Measurements from ENCODE around the gene PIAS2. TPM values are rescaled to one million over a fixed set of nuclear protein-coding genes. Genes with fewer than 3 reads are reported as not detected.
"Not testable (repeated sequence)": the region's sequence is repeated elsewhere in the genome, so short reads cannot be mapped to it uniquely, and the experiment has no call there.

The PIAS2 gene
- total RNA-seq, 1 donor from 2014 or later, result 27.1 TPM

DNA sequence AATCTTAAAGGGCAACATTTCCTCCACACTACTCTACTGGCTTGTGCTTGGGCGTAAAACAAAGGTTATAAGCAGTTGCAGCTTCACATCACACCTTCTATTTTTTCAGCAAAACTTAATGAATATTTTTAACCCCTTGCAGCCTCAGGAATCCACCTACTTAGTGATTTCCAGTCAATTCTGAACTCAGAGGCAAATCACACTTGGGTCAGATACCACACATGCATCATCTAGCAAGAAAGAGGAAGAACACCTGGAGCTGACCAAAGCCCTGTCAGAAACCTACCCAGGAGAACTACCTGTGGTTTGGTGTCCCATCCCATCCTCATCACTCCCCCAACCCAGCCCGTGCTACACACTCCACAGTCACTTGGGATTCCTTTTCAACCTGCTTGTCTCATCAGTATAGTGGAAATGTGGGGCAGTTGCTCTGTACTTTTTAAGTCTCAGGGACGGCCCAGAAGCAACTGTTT, 25.5 kb downstream of the PIAS2 start:
- H3K4me3 Mint-ChIP-seq (ENCODE audit: low read depth), result no peak overlapping the region
- peaks cover 43% of the 10 kb centered on the region for H3K36me3 Mint-ChIP-seq (ENCODE audit: low read depth)

DNA sequence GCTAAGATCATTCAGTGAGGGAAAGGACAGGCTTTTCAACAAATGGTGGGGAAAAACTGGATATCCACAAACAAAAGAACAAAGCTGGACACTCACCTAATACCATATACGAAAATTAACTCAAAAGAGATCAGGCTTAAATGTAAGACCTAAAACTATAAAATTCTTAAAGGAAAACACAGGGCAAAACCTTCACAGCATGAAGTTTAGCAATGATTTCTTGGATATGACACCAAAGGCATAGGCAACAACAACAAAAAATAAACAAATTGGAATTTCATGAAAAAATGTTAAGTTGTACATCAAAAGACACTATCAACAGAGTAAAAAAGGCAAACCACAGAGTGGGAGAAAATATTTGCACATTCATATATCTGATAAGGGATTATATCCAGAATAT, 28.3 kb downstream of the PIAS2 start:
- Mint-ChIP-seq H3K4me3 (ENCODE audit: low read depth) (no peak overlapping the region), H3K27me3 (ENCODE audit: low read depth) (no peaks in the 10 kb centered on the region), H3K36me3 (ENCODE audit: low read depth) (peaks cover 37% of the 10 kb centered on the region), H3K4me1 (ENCODE audit: low read depth) (peaks cover 13% of the 10 kb centered on the region), H3K9me3 (peaks cover 37% of the 10 kb centered on the region), H3K27ac (no peak overlapping the region)
- DNase-seq (ENCODE audit: low spot score), result no peak
- intact Hi-C loops (cut with micrococcal nuclease), result no loop called here

More for the DNA sequence above, 25.5 kb downstream of the PIAS2 start:
- H3K27me3 Mint-ChIP-seq (ENCODE audit: low read depth), result no peaks in the 10 kb centered on the region
- no peak for DNase-seq (ENCODE audit: low spot score)
- peaks cover 17% of the 10 kb centered on the region for H3K4me1 Mint-ChIP-seq (ENCODE audit: low read depth)
- intact Hi-C loops (cut with micrococcal nuclease), result loop anchor here (2.0 kb wide), 1 partner anchor 25 kb away; the partner anchor contains the start of genes KATNAL2 and PIAS2
- H3K9me3 Mint-ChIP-seq, result peaks cover 31% of the 10 kb centered on the region
- H3K27ac Mint-ChIP-seq, result no peak overlapping the region

DNA sequence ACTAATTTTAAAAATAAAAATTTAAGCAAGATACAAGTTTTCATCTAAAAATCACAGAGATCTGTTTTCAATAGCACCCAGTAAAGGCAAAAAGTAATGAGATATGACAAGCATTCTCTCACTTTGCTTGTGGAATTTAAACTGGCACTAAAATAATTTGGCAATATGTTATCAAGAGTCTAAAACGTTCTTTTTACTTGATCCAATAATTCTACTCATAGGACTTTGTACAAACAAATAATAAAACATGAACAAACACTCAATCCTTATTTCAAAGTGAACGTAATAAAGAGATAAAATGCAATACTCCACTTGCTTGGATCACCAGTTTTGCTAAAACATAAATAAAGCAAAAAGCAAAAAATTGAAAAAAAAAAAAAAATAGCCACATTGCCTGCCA, 30.4 kb downstream of the PIAS2 start:
- no peak overlapping the region for H3K4me3 Mint-ChIP-seq (ENCODE audit: low read depth)
- H3K27ac Mint-ChIP-seq, result no peak overlapping the region
- no peak for DNase-seq (ENCODE audit: low spot score)

DNA sequence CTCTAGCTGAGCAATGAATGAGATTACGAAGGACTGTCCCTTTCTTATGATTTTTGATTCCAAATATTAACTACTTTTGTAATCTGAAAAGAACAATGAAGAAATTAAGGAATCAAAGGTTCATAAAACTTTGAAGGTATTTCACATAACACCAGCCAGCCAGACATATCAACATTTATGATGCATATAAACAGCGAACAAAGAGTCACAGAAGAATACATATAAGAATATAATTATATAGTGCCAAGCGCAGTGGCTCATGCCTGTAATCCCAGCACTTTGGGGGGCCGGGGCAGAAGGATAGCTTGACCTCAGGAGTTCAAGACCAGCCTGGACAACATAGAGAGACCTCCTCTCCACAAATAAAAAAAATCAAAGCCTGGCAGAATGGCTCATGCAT, 34.1 kb downstream of the PIAS2 start:
- intact Hi-C loops (cut with micrococcal nuclease), result no loop called here
- H3K9me3 Mint-ChIP-seq, result peaks cover 39% of the 10 kb centered on the region
- peaks cover 32% of the 10 kb centered on the region for H3K36me3 Mint-ChIP-seq (ENCODE audit: low read depth)
- no peak for DNase-seq (ENCODE audit: low spot score)
- H3K4me3 Mint-ChIP-seq (ENCODE audit: low read depth), result no peak overlapping the region
- H3K27ac Mint-ChIP-seq, result no peak overlapping the region
- no peaks in the 10 kb centered on the region for H3K27me3 Mint-ChIP-seq (ENCODE audit: low read depth)
- H3K4me1 Mint-ChIP-seq (ENCODE audit: low read depth), result no peaks in the 10 kb centered on the region

More for the DNA sequence above, 30.4 kb downstream of the PIAS2 start:
- H3K4me1 Mint-ChIP-seq (ENCODE audit: low read depth), result peaks cover 5% of the 10 kb centered on the region
- H3K36me3 Mint-ChIP-seq (ENCODE audit: low read depth), result peaks cover 37% of the 10 kb centered on the region
- no peaks in the 10 kb centered on the region for H3K27me3 Mint-ChIP-seq (ENCODE audit: low read depth)
- peaks cover 37% of the 10 kb centered on the region for H3K9me3 Mint-ChIP-seq
- intact Hi-C loops (cut with micrococcal nuclease), result no loop called here

DNA sequence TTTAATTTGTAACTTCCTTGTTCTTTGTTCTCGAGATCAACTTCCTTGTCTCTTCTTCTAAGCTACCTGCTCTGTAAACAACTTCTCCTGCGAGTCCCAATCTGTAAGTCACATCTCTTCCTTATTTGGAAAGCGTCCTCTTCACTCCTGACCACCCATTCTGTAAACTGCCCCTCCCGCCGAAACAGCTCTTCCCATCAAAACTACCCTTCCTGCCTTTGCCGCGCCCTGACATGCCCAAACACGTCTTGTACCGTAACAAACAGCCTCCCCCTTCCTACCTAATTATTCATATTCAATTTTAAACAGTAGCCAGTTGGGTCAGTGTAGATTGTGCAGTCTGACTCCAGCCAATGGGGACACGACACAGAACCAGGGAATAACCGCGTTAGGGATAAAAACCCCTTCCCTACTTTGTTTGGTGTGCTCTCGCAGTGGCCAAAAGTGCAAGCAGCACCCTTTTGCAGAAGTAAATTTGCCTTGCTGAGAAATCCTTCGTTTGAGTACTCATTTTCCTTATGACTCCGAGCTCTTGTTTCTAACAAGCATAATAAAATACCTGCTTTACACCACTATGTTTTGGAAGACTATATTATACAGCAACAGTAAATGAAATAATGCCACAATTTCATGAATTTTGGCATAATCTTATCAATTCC, 39.8 kb downstream of the PIAS2 start:
- H3K4me3 Mint-ChIP-seq (ENCODE audit: low read depth), result no peak overlapping the region
- no peak overlapping the region for H3K27ac Mint-ChIP-seq
- H3K27me3 Mint-ChIP-seq (ENCODE audit: low read depth), result no peaks in the 10 kb centered on the region
- peaks cover 55% of the 10 kb centered on the region for H3K36me3 Mint-ChIP-seq (ENCODE audit: low read depth)
- H3K9me3 Mint-ChIP-seq, result peaks cover 49% of the 10 kb centered on the region
- no peaks in the 10 kb centered on the region for H3K4me1 Mint-ChIP-seq (ENCODE audit: low read depth)
- DNase-seq (ENCODE audit: low spot score), result no peak
- intact Hi-C loops (cut with micrococcal nuclease), result no loop called here

DNA sequence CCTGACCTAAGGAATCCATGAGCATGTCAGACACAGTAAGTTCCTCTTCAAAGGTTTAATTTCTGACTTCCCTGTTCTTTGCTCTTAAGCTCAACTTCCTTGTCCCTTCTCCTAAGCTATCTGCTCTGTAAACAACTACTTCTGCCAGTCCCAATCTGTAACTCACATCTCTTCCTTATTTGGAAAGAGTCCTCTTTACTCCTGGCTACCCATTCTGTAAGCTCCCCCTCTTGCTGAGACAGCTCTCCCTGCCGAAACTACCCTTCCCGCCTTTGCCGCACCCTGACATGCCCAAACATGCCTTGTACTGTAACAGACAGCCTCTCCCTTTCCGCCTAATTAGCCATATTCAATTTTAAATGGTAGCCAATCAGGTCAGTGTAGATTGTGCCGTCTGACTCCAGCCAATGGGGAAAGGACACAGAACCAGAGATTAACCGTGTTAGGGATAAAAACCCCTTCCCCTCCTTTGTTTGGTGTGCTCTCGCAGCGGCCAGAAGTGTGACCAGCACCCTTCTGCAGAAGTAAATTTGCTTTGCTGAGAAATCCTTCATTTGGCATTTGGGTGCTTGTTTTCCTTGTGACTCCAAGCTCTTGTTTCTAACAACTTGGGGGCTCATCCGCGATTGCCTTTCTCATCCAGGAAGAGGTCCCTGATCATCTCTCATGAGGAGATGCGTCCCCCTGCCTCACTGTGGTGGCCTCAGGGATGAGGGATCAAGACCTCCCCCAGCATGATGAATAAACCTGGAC, 49.0 kb downstream of the PIAS2 start:
- H3K27ac Mint-ChIP-seq, result no peak overlapping the region
- no peak for DNase-seq (ENCODE audit: low spot score)
- H3K9me3 Mint-ChIP-seq, result peaks cover 40% of the 10 kb centered on the region
- H3K36me3 Mint-ChIP-seq (ENCODE audit: low read depth), result peaks cover 39% of the 10 kb centered on the region
- H3K4me1 Mint-ChIP-seq (ENCODE audit: low read depth), result peaks cover 3% of the 10 kb centered on the region
- H3K27me3 Mint-ChIP-seq (ENCODE audit: low read depth), result no peaks in the 10 kb centered on the region
- intact Hi-C loops (cut with micrococcal nuclease), result no loop called here
- H3K4me3 Mint-ChIP-seq (ENCODE audit: low read depth), result no peak overlapping the region

DNA sequence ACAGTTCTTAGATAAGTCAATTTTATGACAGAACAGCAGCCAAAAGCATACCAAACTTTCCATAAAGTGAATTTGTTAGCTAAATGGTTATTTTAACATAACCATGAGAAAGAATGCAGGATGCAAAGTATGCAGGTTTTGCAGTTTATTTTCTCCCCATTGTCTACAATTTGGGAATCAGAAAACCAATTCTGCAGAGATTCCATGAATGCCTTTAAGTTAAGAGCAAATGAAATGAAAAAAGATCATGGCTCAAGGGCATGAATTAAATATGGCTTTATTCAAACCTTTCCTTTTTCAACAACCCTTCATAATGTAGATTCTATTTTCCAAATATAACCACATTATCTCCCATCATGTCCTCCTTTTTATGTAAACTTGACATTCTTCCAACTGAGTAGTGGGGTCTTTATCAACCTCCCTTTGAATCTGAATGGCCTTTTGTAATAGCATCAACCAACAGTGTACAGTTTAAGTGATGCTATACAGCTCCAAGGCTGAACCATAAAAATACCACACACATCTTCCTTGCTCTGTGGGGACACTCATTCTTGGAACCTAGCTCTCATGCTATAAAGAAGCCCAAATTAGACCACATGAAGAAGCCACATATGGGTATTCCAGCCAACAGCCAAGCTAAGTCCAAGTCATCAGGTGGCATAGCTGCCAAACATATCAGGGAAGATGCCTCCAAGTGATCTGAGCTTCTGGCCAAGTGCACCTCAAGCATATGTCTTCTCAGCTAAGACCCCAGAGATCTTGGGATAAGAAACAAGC, 49.8 kb downstream of the PIAS2 start:
- H3K9me3 Mint-ChIP-seq, result peaks cover 40% of the 10 kb centered on the region
- H3K27ac Mint-ChIP-seq, result no peak overlapping the region
- peaks cover 43% of the 10 kb centered on the region for H3K36me3 Mint-ChIP-seq (ENCODE audit: low read depth)

DNA sequence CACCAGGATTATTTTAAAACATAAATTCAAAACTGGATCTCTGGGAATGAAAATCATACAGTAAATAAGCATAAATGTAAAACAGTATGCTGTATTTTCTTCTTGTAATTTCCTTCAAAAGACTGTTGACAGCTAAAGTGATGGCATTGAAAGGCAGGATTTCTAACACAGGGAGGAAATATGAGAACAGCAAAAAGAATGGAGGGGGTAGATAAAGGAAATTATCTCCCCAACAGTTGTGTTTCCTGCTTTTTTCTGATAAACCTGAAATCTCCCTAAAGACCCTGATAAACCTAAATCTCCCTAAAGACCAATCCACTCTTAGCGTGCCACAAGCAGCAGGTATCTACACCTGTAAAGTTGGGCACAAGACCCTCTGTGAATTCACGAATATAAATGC, 50.8 kb downstream of the PIAS2 start:
- H3K27ac Mint-ChIP-seq, result no peak overlapping the region
- H3K9me3 Mint-ChIP-seq, result peaks cover 33% of the 10 kb centered on the region
- intact Hi-C loops (cut with micrococcal nuclease), result no loop called here
- DNase-seq (ENCODE audit: low spot score), result no peak
- peaks cover 39% of the 10 kb centered on the region for H3K36me3 Mint-ChIP-seq (ENCODE audit: low read depth)
- H3K4me1 Mint-ChIP-seq (ENCODE audit: low read depth), result peaks cover 3% of the 10 kb centered on the region
- H3K27me3 Mint-ChIP-seq (ENCODE audit: low read depth), result no peaks in the 10 kb centered on the region
- no peak overlapping the region for H3K4me3 Mint-ChIP-seq (ENCODE audit: low read depth)

More for the DNA sequence above, 49.8 kb downstream of the PIAS2 start:
- intact Hi-C loops (cut with micrococcal nuclease), result no loop called here
- no peak for DNase-seq (ENCODE audit: low spot score)
- H3K4me1 Mint-ChIP-seq (ENCODE audit: low read depth), result peaks cover 3% of the 10 kb centered on the region
- H3K4me3 Mint-ChIP-seq (ENCODE audit: low read depth), result no peak overlapping the region
- H3K27me3 Mint-ChIP-seq (ENCODE audit: low read depth), result no peaks in the 10 kb centered on the region

DNA sequence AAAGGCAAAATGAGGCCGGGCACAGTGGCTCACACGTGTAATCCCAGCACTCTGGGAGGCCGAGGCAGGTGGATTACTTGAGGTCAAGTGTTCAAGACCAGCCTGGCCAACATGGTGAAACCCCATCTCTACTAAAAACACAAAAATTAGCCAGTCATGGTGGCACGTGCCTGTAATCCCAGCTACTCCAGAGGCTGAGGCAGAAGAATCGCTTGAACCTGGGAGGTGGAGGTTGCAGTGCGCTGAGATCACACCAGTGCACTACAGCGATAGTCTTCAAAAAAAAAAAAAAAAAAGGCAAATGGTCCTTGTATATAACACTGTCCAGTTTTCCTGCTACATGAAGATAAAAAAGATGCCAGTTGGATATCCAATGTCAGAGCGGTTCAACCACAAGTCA, 52.1 kb downstream of the PIAS2 start:
- H3K27me3 Mint-ChIP-seq (ENCODE audit: low read depth); H3K4me1 Mint-ChIP-seq (ENCODE audit: low read depth); H3K27ac Mint-ChIP-seq; H3K4me3 Mint-ChIP-seq (ENCODE audit: low read depth); intact Hi-C loops (cut with micrococcal nuclease); DNase-seq (ENCODE audit: low spot score): not testable (repeated sequence)
- Mint-ChIP-seq H3K9me3 (peaks cover 25% of the 10 kb centered on the region), H3K36me3 (ENCODE audit: low read depth) (peaks cover 29% of the 10 kb centered on the region)

DNA sequence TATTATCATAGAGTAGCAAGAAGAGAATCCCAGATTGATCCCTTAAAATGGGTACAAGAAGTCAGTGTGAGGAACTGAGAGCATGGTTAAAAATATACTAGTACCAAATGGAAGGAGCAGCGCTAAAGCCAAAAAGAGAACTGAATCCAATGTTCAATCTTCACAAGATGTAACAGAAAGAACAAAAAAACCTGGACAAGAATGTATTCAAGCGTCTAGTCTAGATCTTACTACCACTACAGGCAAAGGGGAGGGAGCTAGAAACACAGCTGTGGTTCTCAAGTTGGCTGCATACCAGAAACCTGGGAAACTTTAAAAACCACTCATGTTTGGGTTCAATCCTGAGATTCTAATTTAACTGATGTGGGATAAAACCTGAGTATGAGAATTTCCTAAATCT, 57.5 kb downstream of the PIAS2 start:
- H3K9me3 Mint-ChIP-seq, result no peaks in the 10 kb centered on the region
- no peaks in the 10 kb centered on the region for H3K27me3 Mint-ChIP-seq (ENCODE audit: low read depth)
- peaks cover 28% of the 10 kb centered on the region for H3K36me3 Mint-ChIP-seq (ENCODE audit: low read depth)
- H3K27ac Mint-ChIP-seq, result no peak overlapping the region
- H3K4me1 Mint-ChIP-seq (ENCODE audit: low read depth), result peaks cover 11% of the 10 kb centered on the region
- intact Hi-C loops (cut with micrococcal nuclease), result loop anchor here (10.0 kb wide), 2 partner anchors 55 to 1115 kb away; partner anchors contain the start of genes KATNAL2 and PIAS2
- no peak for DNase-seq (ENCODE audit: low spot score)
- no peak overlapping the region for H3K4me3 Mint-ChIP-seq (ENCODE audit: low read depth)

DNA sequence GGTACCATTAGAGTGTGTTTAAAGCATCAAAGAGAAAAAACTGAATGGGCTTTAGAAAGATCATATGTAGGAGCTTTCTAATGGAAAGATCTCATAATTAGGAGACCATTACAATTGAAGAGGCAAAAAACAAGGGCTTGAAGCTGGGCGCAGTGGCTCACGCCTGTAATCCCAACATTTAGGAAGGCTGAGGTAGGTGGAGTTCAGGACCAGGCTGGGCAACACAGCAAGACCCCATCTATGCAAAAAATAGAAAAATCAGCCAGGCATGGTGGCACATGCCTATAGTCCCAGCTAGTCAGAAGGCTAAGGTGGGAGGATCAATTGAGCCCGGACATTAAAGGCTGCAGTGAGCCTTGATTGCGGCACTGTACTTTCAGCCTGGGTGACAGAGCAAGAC, 59.0 kb downstream of the PIAS2 start:
- Mint-ChIP-seq H3K4me1 (ENCODE audit: low read depth) (peaks cover 11% of the 10 kb centered on the region), H3K27ac (no peak overlapping the region), H3K36me3 (ENCODE audit: low read depth) (peaks cover 22% of the 10 kb centered on the region), H3K4me3 (ENCODE audit: low read depth) (no peak overlapping the region), H3K27me3 (ENCODE audit: low read depth) (no peaks in the 10 kb centered on the region), H3K9me3 (no peaks in the 10 kb centered on the region)
- no peak for DNase-seq (ENCODE audit: low spot score)
- intact Hi-C loops (cut with micrococcal nuclease), result loop anchor here (10.0 kb wide), 2 partner anchors 57 to 1117 kb away; partner anchors contain the start of genes KATNAL2 and PIAS2

DNA sequence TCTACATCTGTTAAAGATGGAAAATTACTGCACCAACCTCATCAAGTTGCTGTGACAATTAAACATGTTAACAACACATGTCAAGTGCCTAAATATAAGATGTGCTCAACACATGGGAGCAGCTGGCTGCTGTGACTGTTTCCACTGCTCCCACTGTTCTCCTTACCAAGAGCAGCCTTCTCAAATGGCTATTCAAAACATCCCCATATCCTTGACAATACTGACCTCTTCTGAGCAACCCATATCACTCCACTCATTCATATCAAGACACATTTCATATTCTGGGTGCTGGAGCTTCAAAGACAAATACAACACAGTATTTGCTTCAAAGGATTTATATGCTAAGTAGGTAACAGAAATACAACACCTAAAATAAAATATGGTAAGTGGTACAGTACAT, 60.3 kb downstream of the PIAS2 start:
- Mint-ChIP-seq H3K27me3 (ENCODE audit: low read depth) (no peaks in the 10 kb centered on the region), H3K4me1 (ENCODE audit: low read depth) (peaks cover 11% of the 10 kb centered on the region), H3K9me3 (no peaks in the 10 kb centered on the region), H3K4me3 (ENCODE audit: low read depth) (no peak overlapping the region), H3K36me3 (ENCODE audit: low read depth) (peaks cover 18% of the 10 kb centered on the region), H3K27ac (no peak overlapping the region)
- no peak for DNase-seq (ENCODE audit: low spot score)
- intact Hi-C loops (cut with micrococcal nuclease), result loop anchor here (10.0 kb wide), 2 partner anchors 58 to 1118 kb away; partner anchors contain the start of genes KATNAL2 and PIAS2

Data from activated T-helper 2 cell treated with anti-CD3 and anti-CD28 coated beads, Interferon-gamma antibody, Interleukin-2, Interleukin-4, amounts not matched to agents 10 μg/mL and 5 μg/mL and 100 μg/mL, durations not matched to agents 14 hours and 24 hours and 36 hours (primary cell).